Measurements from ENCODE around the gene IL33.
A peak's percentile ranks its signal among the peaks of the same experiment; 100 is the strongest.

The IL33 gene

GRCh38 chr9:6305954-6306563, 90.5 kb downstream of the IL33 start:
- TF ChIP-seq CTCF (conservative IDR thresholded peaks at IDR 0.05; ENCODE audit: control insufficient read depth, insufficient read depth, low read depth, low read length), result peak; percentile 67
- no peak overlapping the region for H3K4me3 ChIP-seq (ENCODE audit: control insufficient read depth, low read depth, low read length)
- DNase-seq (ENCODE audit: low read depth), result peak; percentile 65

All from fibroblast of mammary gland (primary cell).